Transverse colon (tissue), 4 donors: ENCODE measurements around the gene CDRT15L2. TPM values are rescaled to one million over a fixed set of nuclear protein-coding genes. Genes with fewer than 3 reads are reported as not detected.
"Not testable (repeated sequence)": the region's sequence is repeated elsewhere in the genome, so short reads cannot be mapped to it uniquely, and the experiment has no call there.

Source experiments
- DNase-seq: peaks from one replicate; pipeline ENCODE4 v3.0.0-alpha.2; 2019
- H3K27ac ChIP-seq, 4 donors: fragments of 200-600 bp; sonication (generic); 2 replicates each; pipeline ENCODE4 v1.5.1; 2016 to 2018; ENCODE audit warnings: inconsistent platforms in 4 of 4
- H3K27me3 ChIP-seq: fragments of 200-600 bp; sonication (generic); 2 replicates; pipeline ENCODE4 v1.5.1; 2017; ENCODE audit warnings: inconsistent platforms
- H3K36me3 ChIP-seq, 4 donors: fragments of 200-600 bp; sonication (generic); 2 replicates each; pipeline ENCODE4 v1.5.1; 2017 to 2019; ENCODE audit warnings: inconsistent platforms in 4 of 4
- H3K4me1 ChIP-seq, 4 donors: fragments of 200-600 bp; sonication (generic); 2 replicates each; pipeline ENCODE4 v1.5.1; 2017 to 2020; ENCODE audit warnings: inconsistent platforms in 4 of 4
- H3K4me3 ChIP-seq, 4 donors: fragments of 200-600 bp; sonication (generic); 1 replicate in 1 of 4; 2 replicates in 3 of 4; pipeline versions ENCODE4 v1.5.1 to v1.6.1; 2017 to 2019; ENCODE audit warnings: inconsistent platforms in 4 of 4
- H3K9me3 ChIP-seq, 2 donors: fragments of 200-600 bp; sonication (generic); 2 replicates each; pipeline ENCODE4 v1.5.1; 2017 to 2019; ENCODE audit warnings: inconsistent platforms in 2 of 2
- EP300 ChIP-seq: sonication (generic); formaldehyde crosslinking; IDR thresholded peaks from one replicate; pipeline ENCODE4 v1.6.1; 2017; ENCODE audit warnings: antibody characterized with exemption, low read depth
- POLR2AphosphoS5 ChIP-seq, 3 donors: sonication (generic); formaldehyde crosslinking; IDR thresholded peaks; one replicate each; pipeline ENCODE4 v1.6.1; 2016; ENCODE audit warnings: antibody characterized with exemption in 3 of 3
- WGBS, 2 donors: methylation state at CpG; one replicate each; pipeline ENCODE4 v1.1.5; 2018; ENCODE audit warnings: low coverage in 1 of 2; 5-methylcytosine and 5-hydroxymethylcytosine counted together
- in situ Hi-C, 4 donors: fragments of 200-750 bp; cut with MboI; loops; one replicate each; pipeline versions ENCODE4 v1.15.0 to v1.15.1; 2017; ENCODE audit warnings: low sequenced_read_pairs in 3 of 4, low pct_ligation_motif_present in 1 of 4, low pct_unique_long_range_greater_than_20kb in 1 of 4
- intact Hi-C: fragments of 100-400 bp; cut with DNase I; formaldehyde crosslinking; loops from one replicate; pipeline ENCODE4 v1.15.1; 2023; ENCODE audit warnings: low total_unique reads
- total RNA-seq, 4 donors: library from RNA; depleted of rRNA; stranded (reverse); fragments of >200 nt; gene quantifications; one replicate each; pipeline ENCODE4 v1.1.0, GENCODE V29; 2016

CDRT15L2 gene
- total RNA-seq, 4 donors from 2014 or later, result not detected

DNA sequence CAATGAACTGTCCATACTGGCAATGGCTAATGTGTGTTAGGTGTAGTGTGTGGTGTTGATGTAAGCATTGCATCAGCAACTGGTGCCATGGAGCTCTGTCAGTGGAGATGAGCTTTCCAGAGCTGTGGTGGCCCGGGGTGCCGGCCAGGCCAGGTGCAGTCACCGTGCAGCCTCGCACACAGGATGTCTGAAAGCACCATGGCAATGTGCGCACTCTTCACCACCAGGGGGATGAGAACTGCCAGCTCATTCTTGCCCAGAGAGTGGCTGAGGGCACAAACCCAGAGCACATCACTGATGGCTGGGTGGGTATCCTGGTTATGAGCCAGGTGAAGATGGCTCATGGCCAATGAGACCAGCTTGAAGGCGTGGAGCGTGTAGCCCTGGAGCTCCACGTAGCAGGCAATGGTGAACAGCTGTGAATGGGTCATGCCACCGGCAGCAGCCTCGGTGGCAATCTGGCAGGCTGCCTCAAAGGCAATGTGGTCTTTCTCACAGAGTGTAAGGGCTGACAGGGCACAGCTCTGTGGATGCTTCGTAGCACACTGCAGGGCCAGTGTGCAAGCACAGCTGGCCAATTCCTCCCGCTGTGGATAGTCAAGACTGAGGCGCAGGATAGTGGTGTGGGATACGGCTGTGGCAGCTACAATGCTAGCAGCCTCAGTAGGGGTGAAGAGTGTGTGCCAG, 4.5 kb downstream of the CDRT15L2 start:
- H3K36me3 ChIP-seq, H3K27ac ChIP-seq, in situ Hi-C loops, H3K4me3 ChIP-seq, intact Hi-C loops, H3K4me1 ChIP-seq, H3K9me3 ChIP-seq, DNase-seq: not testable (repeated sequence)
- H3K27me3 ChIP-seq, result peaks cover 14% of the 10 kb centered on the region
- 65% methylated on average over 7 of the region's 14 CpGs; no CpG with 5 or more reads in 1 of the 2 donors for WGBS, 2 donors

- in situ Hi-C loops, result not testable (repeated sequence)
Observed at GRCh38 chr17:20588744-20589453, 9.4 kb downstream of the CDRT15L2 start.

DNA sequence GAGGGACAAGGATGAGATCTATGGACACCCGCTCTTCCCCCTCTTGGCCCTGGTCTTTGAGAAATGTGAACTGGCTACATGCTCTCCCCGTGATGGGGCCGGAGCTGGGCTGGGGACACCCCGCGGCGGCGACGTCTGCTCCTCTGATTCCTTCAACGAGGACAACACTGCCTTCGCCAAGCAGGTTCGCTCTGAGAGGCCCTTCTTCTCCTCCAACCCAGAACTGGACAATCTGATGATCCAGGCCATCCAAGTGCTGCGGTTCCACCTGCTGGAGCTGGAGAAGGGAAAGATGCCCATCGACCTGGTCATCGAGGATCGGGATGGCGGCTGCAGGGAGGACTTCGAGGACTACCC, 9.9 kb downstream of the CDRT15L2 start:
- peaks cover 18% of the 10 kb centered on the region for H3K27me3 ChIP-seq
- WGBS, 2 donors, result 96% methylated on average over 17 of the region's 17 CpGs; no CpG with 5 or more reads in 1 of the 2 donors
- DNase-seq, H3K27ac ChIP-seq, H3K36me3 ChIP-seq, H3K4me1 ChIP-seq, H3K4me3 ChIP-seq, in situ Hi-C loops, intact Hi-C loops, H3K9me3 ChIP-seq: not testable (repeated sequence)

More at GRCh38 chr17:20588744-20589453, 9.4 kb downstream of the CDRT15L2 start:
- H3K27ac ChIP-seq, DNase-seq, H3K9me3 ChIP-seq, H3K36me3 ChIP-seq, intact Hi-C loops, H3K4me1 ChIP-seq: not testable (repeated sequence)
- Histone ChIP-seq H3K4me3 (peak overlapping the region in 3 of 4 donors; percentile 16 to 29 (median 28)), H3K27me3 (peaks cover 18% of the 10 kb centered on the region)
- 20 to 30% methylated on average over 1 to 31 of the region's 69 CpGs for WGBS, 2 donors

- H3K9me3 ChIP-seq, H3K4me3 ChIP-seq, H3K36me3 ChIP-seq, intact Hi-C loops, H3K4me1 ChIP-seq, H3K27ac ChIP-seq, in situ Hi-C loops, DNase-seq: not testable (repeated sequence)
- H3K27me3 ChIP-seq, result peaks cover 18% of the 10 kb centered on the region
- 54 to 76% methylated on average over 2 of the region's 4 CpGs for WGBS, 2 donors
Observed at GRCh38 chr17:20591040-20591439, 11.5 kb downstream of the CDRT15L2 start.

DNA sequence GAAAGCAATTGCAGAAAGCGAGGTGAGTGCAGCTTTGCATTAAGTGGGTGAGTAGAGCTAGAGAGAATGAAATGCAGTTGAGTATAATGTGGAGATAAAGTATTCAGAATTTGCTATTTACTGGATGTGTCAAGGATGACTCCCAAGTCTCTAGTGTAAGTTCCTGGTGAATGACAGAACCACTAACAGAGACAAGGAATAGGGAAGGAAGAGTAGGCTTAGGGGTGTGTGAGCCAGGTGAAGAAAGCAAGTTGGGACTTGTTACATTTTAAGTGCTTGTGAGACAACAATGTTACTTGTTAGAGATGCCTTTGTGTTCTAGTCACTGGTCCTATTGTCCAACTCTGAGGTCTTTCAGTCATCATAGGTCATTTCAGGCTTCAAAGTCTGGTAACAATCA, 26.0 kb downstream of the CDRT15L2 start:
- H3K4me3 ChIP-seq, H3K27ac ChIP-seq, H3K4me1 ChIP-seq, intact Hi-C loops, H3K9me3 ChIP-seq, H3K27me3 ChIP-seq, in situ Hi-C loops, H3K36me3 ChIP-seq, DNase-seq: not testable (repeated sequence)
- WGBS, 2 donors, result 94 to 100% methylated on average over 1 of the region's 1 CpG

GRCh38 chr17:20609490-20609889, 30.0 kb downstream of the CDRT15L2 start:
- H3K4me1 ChIP-seq, H3K27ac ChIP-seq, H3K9me3 ChIP-seq, H3K36me3 ChIP-seq, intact Hi-C loops, DNase-seq, H3K4me3 ChIP-seq, H3K27me3 ChIP-seq, in situ Hi-C loops: not testable (repeated sequence)
- no CpG with 5 or more reads among the region's 3 CpGs for WGBS, 2 donors

GRCh38 chr17:20611309-20611708, 31.8 kb downstream of the CDRT15L2 start:
- intact Hi-C loops (no loop called here), in situ Hi-C loops (no loop called here)
- Histone ChIP-seq H3K4me1 (no peaks in the 10 kb centered on the region), H3K27ac (no peak overlapping the region), H3K9me3 (no peaks in the 10 kb centered on the region), H3K36me3 (no peaks in the 10 kb centered on the region), H3K27me3 (no peaks in the 10 kb centered on the region), H3K4me3 (no peak overlapping the region)
- DNase-seq, result no peak
- TF ChIP-seq POLR2AphosphoS5 (IDR thresholded peaks at IDR 0.05) (no peak), EP300 (no peak)
- WGBS, 2 donors, result 82% methylated on average over 8 of the region's 8 CpGs; no CpG with 5 or more reads in 1 of the 2 donors
